ENCODE measurements around the gene ACRV1.

DNA sequence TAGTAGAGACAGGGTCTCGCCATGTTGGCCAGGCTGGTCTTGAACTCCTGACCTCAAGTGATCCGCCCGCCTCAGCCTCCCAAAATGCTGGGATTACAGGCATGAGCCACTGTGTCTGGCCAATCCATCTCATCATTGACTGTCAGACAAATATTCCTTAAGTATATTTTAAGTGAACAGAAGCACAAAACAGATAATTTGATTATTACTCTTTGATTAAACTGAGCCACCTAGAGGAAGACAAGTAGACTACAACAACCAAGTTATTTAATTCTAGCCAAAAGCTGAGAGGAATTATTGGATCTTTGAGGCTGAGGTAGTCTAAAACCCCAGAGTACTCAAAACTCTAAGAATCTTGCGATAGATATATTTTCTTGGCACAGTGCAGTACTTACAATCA lies 1.2 kb downstream of the ACRV1 start:
- no peak for TF ChIP-seq POLR2A (IDR thresholded peaks at IDR 0.05)
- TF ChIP-seq, protein P1, sequence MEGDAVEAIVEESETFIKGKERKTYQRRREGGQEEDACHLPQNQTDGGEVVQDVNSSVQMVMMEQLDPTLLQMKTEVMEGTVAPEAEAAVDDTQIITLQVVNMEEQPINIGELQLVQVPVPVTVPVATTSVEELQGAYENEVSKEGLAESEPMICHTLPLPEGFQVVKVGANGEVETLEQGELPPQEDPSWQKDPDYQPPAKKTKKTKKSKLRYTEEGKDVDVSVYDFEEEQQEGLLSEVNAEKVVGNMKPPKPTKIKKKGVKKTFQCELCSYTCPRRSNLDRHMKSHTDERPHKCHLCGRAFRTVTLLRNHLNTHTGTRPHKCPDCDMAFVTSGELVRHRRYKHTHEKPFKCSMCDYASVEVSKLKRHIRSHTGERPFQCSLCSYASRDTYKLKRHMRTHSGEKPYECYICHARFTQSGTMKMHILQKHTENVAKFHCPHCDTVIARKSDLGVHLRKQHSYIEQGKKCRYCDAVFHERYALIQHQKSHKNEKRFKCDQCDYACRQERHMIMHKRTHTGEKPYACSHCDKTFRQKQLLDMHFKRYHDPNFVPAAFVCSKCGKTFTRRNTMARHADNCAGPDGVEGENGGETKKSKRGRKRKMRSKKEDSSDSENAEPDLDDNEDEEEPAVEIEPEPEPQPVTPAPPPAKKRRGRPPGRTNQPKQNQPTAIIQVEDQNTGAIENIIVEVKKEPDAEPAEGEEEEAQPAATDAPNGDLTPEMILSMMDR (IDR thresholded peaks at IDR 0.05 in 4 of 5, conservative IDR thresholded peaks at IDR 0.05 in 1 of 5) = no peak

All from gastrocnemius medialis (tissue), 4 donors.